Measurements from ENCODE around the gene ARHGAP22.

The ARHGAP22 gene

GRCh38 chr10:48508791-48509772 lies 95.8 kb downstream of the ARHGAP22 start:
- no peak for DNase-seq

- no peak for DNase-seq
Observed at GRCh38 chr10:48507933-48508790, 96.7 kb downstream of the ARHGAP22 start.

- no peak for DNase-seq
Observed at GRCh38 chr10:48507494-48507893, 97.4 kb downstream of the ARHGAP22 start.

GRCh38 chr10:48506147-48506917 lies 98.5 kb downstream of the ARHGAP22 start:
- peak; percentile 46 for DNase-seq

DNA sequence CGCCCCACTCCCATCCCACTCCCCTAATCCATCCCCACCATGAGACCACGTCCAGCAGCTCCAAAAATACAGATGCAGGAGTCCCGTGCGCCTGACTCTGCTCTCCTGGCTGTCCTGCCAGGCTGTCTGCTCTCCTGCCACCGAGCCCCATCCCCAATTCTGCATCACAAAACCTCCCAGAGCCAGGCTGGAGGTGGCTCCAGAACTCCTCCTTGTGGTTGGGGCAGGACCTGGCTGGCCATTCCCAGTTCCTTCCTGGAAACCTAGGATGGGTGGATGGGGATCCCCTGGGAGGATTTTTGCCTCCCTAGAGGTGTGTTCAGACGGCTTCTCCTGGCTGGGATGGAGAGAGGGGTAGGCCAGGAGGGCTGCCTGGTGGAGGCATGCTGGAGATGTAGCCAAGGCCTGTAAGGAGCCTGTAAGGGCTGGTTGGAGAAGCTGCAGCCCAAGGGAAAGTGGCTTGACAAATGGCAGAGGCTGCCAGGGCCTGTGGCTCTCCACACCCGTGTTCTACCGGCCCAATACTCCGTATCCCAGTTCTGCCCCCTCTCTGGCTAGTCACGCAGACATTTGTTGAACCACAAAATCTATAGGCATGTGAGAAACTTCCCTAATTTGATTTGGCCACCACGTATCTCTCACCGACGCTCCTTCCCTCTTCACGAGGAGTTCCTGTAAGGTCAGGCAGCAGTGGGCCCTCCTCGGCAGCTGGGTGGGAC lies 99.3 kb downstream of the ARHGAP22 start:
- DNase-seq = no peak

GRCh38 chr10:48504141-48504885 lies 100.6 kb downstream of the ARHGAP22 start:
- DNase-seq = no peak

- DNase-seq = no peak
Observed at GRCh38 chr10:48503293-48503911, 101.5 kb downstream of the ARHGAP22 start.

- no peak for DNase-seq
Observed at GRCh38 chr10:48502791-48503190, 102.1 kb downstream of the ARHGAP22 start.

DNA sequence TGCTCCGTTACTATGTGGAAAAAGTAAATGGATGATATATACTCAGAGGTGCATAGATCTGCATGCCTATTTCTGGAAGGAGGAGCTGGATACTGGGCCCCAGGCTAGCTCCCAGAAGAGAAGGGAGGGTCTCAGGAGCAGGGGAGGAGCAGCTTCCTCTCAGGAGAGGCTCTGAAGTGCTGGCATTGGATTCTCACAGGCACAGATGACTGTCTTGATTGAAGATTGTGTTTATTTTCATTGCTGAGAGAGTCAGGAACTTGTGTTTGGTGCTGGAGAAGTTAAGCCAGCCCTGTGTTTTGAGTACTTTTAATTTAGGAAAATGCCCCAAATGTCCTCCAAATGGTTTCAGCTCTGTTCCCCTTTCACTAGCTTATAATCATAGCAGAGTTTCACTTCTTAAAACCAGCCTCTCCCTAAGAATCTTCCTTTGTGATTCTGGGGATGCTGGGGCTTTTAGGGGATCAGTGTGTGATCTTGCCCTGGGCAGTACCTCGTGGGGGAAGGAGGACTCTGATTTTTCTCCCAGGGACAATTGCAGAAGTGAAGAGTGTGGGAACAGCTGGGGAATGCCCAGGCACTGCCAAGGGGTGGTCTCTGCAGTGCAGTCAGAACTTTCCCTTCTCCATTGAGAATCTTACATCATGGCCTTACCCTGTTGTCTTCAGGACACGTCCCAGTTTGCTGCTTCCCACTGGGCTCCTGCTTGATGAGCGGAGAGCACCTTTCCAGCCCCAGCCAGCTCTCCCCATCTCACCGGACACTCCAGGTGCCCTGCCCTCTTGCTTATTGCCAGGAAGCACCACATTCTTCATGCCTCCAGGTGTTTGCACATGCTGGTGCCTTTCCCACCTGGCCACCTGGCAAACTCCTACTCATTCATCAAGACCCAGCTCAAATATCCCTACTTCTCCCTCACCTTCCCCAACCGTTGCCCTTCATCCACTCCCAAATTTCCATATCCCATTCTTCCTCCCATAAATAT lies 102.8 kb downstream of the ARHGAP22 start:
- DNase-seq = no peak

- DNase-seq = no peak
Observed at GRCh38 chr10:48501226-48501625, 103.6 kb downstream of the ARHGAP22 start.

DNA sequence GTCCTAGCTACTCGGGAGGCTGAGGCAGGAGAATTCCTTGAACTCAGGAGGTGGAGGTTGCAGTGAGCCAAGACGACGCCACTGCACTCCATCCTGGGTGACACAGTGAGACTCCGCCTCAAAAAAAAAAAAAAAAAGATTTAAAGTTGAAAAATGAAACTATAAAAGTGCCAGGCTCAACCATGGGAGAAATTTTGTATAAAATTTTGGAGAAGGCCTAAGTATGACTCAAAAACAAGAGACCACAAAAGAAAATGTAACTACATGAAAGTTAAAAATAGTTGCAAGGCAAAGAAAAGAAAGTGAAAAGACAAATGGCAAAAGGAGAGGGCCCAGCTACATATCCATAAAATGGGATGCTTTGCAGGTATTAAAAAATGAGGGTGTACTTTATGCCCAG lies 104.1 kb downstream of the ARHGAP22 start:
- no peak for DNase-seq

GRCh38 chr10:48498940-48499510 lies 105.8 kb downstream of the ARHGAP22 start:
- DNase-seq = no peak

- DNase-seq = no peak
Observed at GRCh38 chr10:48497780-48498770, 106.8 kb downstream of the ARHGAP22 start.

DNA sequence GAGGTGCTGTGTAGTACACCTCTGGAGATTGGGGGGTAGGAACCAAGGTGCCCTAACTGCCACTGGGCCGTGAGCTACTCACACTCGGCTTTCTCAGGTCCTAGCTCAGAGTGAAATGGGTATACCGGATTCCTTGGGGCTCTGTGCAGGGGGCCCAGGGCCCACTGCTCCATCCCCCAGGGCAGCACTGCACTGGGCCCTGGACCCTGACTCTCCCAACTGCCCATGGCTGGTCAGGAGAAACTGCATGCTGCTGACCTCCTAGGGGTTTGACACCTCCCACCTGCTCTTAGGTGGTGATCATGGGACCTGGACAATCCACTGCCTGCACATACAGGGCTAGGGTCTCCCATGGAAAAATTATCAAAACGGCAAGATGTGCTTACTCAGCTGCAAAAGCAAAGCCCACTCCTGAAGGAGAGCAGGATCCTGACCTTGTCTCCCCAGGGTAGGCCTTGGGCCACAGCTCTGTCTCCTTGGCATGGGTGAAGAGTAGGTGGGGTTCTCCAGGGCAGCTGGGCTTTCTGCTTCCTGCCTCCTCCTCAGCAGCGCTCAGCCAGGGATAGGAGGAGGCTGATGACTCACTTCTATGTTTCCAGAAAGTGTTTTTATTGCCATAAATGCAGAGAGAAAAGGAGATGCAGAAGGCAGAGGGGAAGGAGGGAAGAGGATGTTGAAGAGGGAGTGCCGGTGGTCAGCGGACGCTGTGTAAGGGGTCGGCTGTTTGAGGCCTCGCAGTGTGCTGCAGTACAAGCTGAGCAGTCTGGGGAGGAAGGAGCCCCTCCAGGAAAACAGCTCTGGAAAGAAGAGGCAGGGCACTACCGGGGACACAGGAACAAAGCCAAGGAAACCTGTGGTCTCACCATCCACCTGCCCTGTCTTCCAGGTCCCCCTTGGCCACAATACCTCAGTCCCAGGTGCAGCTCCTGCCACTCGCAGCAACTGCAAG lies 107.8 kb downstream of the ARHGAP22 start:
- DNase-seq = peak; percentile 67

- DNase-seq = no peak
Observed at GRCh38 chr10:48496105-48496830, 108.6 kb downstream of the ARHGAP22 start.

All from fibroblast of skin of right biceps (primary cell).